HEK293 (cell line): ENCODE data around the gene AAR2.

Source experiments
- CTCF ChIA-PET: fragments of 350-600 bp; formaldehyde crosslinking; extraction: SDS; loops from one replicate; lab custom pipeline; 2021; ENCODE audit warnings: antibody characterized with exemption; lab: Yijun Ruan, JAX
- POLR2A ChIA-PET: fragments of 300-600 bp; formaldehyde crosslinking; extraction: SDS; loops from one replicate; lab custom pipeline; 2020; ENCODE audit warnings: antibody characterized with exemption, inconsistent platforms; lab: Yijun Ruan, JAX
- H3K27ac ChIP-seq: fragments of 200-500 bp; sonication (Bioruptor generic); 2 replicates; pipeline ENCODE4 v1.5.1; 2014; ENCODE audit warnings: low read depth, low read length, control low read depth, inconsistent platforms; ENCODE audit errors: extremely low read depth
- H3K36me3 ChIP-seq, 2 experiments: fragments of 200-500 bp in 1 of 2; sonication (Bioruptor generic) in 1 of 2; 1 replicate in 1 of 2; 2 replicates in 1 of 2; pipeline ENCODE4 v1.5.1; 2014 to 2017; ENCODE audit warnings: inconsistent platforms in 2 of 2, low read length in 2 of 2; ENCODE audit not compliant: control insufficient read depth in 2 of 2, insufficient read depth in 1 of 2
- H3K4me1 ChIP-seq: fragments of 200-500 bp; sonication (Bioruptor generic); 2 replicates; pipeline ENCODE4 v1.5.1; 2014; ENCODE audit warnings: mild to moderate bottlenecking, low read length, inconsistent platforms; ENCODE audit not compliant: control insufficient read depth, insufficient read depth
- H3K4me3 ChIP-seq: 2 replicates; pipeline ENCODE4 v1.5.1; 2011; ENCODE audit warnings: low read depth, mild to moderate bottlenecking, control low read depth, low read length, moderate library complexity
- H3K9me3 ChIP-seq: fragments of 200-500 bp; sonication (Bioruptor generic); 2 replicates; pipeline ENCODE4 v1.5.1; 2014; ENCODE audit warnings: low read depth, low read length, inconsistent platforms; ENCODE audit not compliant: control insufficient read depth, insufficient read depth
- PRDM1 ChIP-seq: fragments of 450-650 bp; formaldehyde crosslinking; IDR thresholded peaks from 2 replicates; pipeline ENCODE4; 2016; ENCODE audit warnings: missing biosample characterization, missing genetic modification characterization
- SP3 ChIP-seq: fragments of 450-650 bp; formaldehyde crosslinking; IDR thresholded peaks from 2 replicates; pipeline ENCODE4 v1.5.1; 2016; ENCODE audit warnings: missing biosample characterization, missing genetic modification characterization
- ZBTB1 ChIP-seq: fragments of 450-650 bp; formaldehyde crosslinking; IDR thresholded peaks from 2 replicates; pipeline ENCODE4 v1.5.1; 2016; ENCODE audit warnings: missing biosample characterization, missing genetic modification characterization
- ZBTB17 ChIP-seq: fragments of 450-650 bp; formaldehyde crosslinking; IDR thresholded peaks from 2 replicates; pipeline ENCODE4 v1.5.1; 2016; ENCODE audit warnings: missing biosample characterization, missing genetic modification characterization
- ZBTB48 ChIP-seq: fragments of 450-650 bp; formaldehyde crosslinking; IDR thresholded peaks from 2 replicates; pipeline ENCODE4 v1.5.1; 2016; ENCODE audit warnings: missing biosample characterization, missing genetic modification characterization
- ZNF140 ChIP-seq: fragments of 450-650 bp; formaldehyde crosslinking; IDR thresholded peaks from 2 replicates; pipeline ENCODE4 v1.5.1; 2016; ENCODE audit warnings: missing biosample characterization, missing genetic modification characterization
- ZNF202 ChIP-seq: fragments of 450-650 bp; formaldehyde crosslinking; IDR thresholded peaks from 2 replicates; pipeline ENCODE4 v1.5.1; 2016; ENCODE audit warnings: missing biosample characterization, missing genetic modification characterization, borderline replicate concordance
- ZNF239 ChIP-seq: fragments of 450-650 bp; formaldehyde crosslinking; IDR thresholded peaks from 2 replicates; pipeline ENCODE4 v1.5.1; 2016; ENCODE audit warnings: missing biosample characterization, missing genetic modification characterization
- ZNF624 ChIP-seq: fragments of 450-650 bp; formaldehyde crosslinking; IDR thresholded peaks from 2 replicates; pipeline ENCODE4 v1.5.1; 2017; ENCODE audit warnings: missing biosample characterization, missing genetic modification characterization
- ZNF654 ChIP-seq: fragments of 450-650 bp; formaldehyde crosslinking; IDR thresholded peaks from 2 replicates; pipeline ENCODE4 v1.5.1; 2016; ENCODE audit warnings: low read depth, missing biosample characterization, missing genetic modification characterization
- TF ChIP-seq, protein P1 (sequence below): fragments of 450-650 bp; formaldehyde crosslinking; IDR thresholded peaks from 2 replicates; pipeline ENCODE4 v1.5.1; 2016; ENCODE audit warnings: missing biosample characterization, missing genetic modification characterization
- TF ChIP-seq, protein P2 (sequence below): fragments of 450-650 bp; formaldehyde crosslinking; IDR thresholded peaks from 2 replicates; pipeline ENCODE4 v1.5.0; 2017; ENCODE audit warnings: missing biosample characterization, missing genetic modification characterization, borderline replicate concordance
- TF ChIP-seq, protein P3 (sequence below): fragments of 450-650 bp; IDR thresholded peaks from 2 replicates; pipeline ENCODE4 v1.5.1; 2018; ENCODE audit warnings: missing biosample characterization, missing genetic modification characterization
- TF ChIP-seq, protein P4 (sequence below): fragments of 450-650 bp; formaldehyde crosslinking; IDR thresholded peaks from 2 replicates; pipeline ENCODE4 v1.5.1; 2016; ENCODE audit warnings: missing biosample characterization, missing genetic modification characterization

AAR2 gene

DNA sequence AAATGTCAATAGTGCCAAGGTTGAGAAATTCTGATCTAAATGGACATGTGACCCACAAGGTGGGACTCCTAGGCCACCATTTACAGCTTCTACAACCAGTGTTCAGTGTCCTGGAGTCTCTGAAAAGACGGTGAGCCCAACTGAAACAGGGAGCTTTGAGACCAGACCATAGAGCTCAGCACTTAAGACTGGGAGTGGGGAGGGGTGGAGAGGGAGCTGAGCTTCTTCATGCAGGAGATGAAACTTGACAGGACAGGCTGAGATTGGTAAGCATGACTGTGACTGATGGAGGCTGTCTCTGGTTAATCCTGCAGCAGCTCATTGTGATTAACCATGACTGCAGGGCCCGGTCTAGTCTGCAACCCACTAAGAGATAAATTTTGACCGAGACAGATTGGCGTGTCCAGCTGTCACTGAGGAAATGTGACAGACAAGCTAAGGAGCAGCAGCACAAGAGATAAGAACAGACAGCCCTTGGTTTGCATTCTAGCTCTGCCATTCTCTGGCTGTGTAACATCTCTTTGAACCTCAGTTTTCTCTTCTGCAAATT lies 1.4 kb upstream of the AAR2 start (continued):
- TF ChIP-seq, protein P1, sequence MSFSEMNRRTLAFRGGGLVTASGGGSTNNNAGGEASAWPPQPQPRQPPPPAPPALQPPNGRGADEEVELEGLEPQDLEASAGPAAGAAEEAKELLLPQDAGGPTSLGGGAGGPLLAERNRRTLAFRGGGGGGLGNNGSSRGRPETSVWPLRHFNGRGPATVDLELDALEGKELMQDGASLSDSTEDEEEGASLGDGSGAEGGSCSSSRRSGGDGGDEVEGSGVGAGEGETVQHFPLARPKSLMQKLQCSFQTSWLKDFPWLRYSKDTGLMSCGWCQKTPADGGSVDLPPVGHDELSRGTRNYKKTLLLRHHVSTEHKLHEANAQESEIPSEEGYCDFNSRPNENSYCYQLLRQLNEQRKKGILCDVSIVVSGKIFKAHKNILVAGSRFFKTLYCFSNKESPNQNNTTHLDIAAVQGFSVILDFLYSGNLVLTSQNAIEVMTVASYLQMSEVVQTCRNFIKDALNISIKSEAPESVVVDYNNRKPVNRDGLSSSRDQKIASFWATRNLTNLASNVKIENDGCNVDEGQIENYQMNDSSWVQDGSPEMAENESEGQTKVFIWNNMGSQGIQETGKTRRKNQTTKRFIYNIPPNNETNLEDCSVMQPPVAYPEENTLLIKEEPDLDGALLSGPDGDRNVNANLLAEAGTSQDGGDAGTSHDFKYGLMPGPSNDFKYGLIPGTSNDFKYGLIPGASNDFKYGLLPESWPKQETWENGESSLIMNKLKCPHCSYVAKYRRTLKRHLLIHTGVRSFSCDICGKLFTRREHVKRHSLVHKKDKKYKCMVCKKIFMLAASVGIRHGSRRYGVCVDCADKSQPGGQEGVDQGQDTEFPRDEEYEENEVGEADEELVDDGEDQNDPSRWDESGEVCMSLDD (tag by site-specific recombination), result no peak
- TF ChIP-seq ZBTB17, result no peak
- TF ChIP-seq, protein P2, sequence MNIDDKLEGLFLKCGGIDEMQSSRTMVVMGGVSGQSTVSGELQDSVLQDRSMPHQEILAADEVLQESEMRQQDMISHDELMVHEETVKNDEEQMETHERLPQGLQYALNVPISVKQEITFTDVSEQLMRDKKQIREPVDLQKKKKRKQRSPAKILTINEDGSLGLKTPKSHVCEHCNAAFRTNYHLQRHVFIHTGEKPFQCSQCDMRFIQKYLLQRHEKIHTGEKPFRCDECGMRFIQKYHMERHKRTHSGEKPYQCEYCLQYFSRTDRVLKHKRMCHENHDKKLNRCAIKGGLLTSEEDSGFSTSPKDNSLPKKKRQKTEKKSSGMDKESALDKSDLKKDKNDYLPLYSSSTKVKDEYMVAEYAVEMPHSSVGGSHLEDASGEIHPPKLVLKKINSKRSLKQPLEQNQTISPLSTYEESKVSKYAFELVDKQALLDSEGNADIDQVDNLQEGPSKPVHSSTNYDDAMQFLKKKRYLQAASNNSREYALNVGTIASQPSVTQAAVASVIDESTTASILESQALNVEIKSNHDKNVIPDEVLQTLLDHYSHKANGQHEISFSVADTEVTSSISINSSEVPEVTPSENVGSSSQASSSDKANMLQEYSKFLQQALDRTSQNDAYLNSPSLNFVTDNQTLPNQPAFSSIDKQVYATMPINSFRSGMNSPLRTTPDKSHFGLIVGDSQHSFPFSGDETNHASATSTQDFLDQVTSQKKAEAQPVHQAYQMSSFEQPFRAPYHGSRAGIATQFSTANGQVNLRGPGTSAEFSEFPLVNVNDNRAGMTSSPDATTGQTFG, result no peak
- TF ChIP-seq ZBTB1, result no peak
- TF ChIP-seq, protein P3, sequence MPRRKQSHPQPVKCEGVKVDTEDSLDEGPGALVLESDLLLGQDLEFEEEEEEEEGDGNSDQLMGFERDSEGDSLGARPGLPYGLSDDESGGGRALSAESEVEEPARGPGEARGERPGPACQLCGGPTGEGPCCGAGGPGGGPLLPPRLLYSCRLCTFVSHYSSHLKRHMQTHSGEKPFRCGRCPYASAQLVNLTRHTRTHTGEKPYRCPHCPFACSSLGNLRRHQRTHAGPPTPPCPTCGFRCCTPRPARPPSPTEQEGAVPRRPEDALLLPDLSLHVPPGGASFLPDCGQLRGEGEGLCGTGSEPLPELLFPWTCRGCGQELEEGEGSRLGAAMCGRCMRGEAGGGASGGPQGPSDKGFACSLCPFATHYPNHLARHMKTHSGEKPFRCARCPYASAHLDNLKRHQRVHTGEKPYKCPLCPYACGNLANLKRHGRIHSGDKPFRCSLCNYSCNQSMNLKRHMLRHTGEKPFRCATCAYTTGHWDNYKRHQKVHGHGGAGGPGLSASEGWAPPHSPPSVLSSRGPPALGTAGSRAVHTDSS (tag by site-specific recombination), result no peak
- no peak for TF ChIP-seq ZBTB48 (tag by site-specific recombination)
- no peak for TF ChIP-seq ZNF202 (tag by site-specific recombination)

DNA sequence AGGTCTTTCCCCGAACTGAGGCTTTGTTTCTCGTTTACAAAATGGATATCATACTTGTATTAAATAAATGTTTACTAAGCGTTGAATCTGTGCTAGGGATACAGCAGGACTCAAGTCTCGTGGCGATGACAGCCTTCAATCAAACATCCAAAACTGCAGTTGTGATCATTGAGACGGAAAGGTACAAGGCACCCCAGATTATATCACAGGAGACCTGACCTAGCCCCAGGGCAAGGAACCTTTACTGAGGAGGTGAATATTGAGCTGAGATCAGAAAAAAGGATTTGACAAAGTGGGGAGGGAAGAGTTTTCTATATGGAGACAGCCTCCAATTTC lies 476 bp downstream of the AAR2 start:
- TF ChIP-seq PRDM1 (tag by site-specific recombination) (no peak), ZNF654 (tag by site-specific recombination) (no peak), SP3 (tag by site-specific recombination) (no peak), ZNF239 (tag by site-specific recombination) (no peak), ZNF140 (tag by site-specific recombination) (no peak), ZBTB48 (tag by site-specific recombination) (no peak)
- TF ChIP-seq, protein P4, sequence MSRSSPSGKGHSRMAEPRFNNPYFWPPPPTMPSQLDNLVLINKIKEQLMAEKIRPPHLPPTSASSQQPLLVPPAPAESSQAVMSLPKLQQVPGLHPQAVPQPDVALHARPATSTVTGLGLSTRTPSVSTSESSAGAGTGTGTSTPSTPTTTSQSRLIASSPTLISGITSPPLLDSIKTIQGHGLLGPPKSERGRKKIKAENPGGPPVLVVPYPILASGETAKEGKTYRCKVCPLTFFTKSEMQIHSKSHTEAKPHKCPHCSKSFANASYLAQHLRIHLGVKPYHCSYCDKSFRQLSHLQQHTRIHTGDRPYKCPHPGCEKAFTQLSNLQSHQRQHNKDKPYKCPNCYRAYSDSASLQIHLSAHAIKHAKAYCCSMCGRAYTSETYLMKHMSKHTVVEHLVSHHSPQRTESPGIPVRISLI (tag by site-specific recombination), result no peak
- no peaks in the 10 kb centered on the region for H3K9me3 ChIP-seq
- peak overlapping the region; percentile 57 for H3K4me3 ChIP-seq
- peak overlapping the region; percentile 49; the same call in 1 of the 2 replicates for H3K27ac ChIP-seq
- CTCF ChIA-PET, result interaction anchor here (0.6 to 2.6 kb wide), 5 partner anchors 34 to 283 kb away, joined by 3 to 9 read pairs (median 6); partner anchors contain the start of gene SCAND1
- peaks cover 9 to 38% of the 10 kb centered on the region in 2 experiments for H3K36me3 ChIP-seq
- POLR2A ChIA-PET, result interaction anchor here (0.6 to 1.0 kb wide), 3 partner anchors 14 to 283 kb away, joined by 3 to 6 read pairs (median 3); partner anchors contain the start of gene SCAND1
- H3K4me1 ChIP-seq, result no peaks in the 10 kb centered on the region

DNA sequence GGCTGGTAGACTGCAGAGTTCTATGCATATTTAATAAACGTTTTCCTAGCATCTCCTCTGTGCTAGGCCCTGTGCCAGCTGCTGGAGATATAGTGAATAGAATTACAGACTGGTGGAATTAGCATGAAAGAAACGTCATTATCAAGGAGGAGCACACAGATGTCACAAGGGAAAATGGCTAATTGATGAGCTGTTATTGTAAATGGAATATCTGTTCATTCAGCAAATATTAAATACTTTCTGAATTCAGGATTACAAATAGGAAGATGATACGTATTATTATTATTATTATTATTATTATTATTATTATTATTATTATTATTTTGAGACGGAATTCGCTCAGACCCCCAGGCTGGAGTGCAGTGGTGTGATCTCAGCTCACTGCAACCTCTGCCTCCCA lies 1.2 kb downstream of the AAR2 start:
- Histone ChIP-seq H3K27ac (no peak overlapping the region), H3K9me3 (no peaks in the 10 kb centered on the region), H3K4me1 (no peaks in the 10 kb centered on the region), H3K36me3 (peaks cover 16 to 46% of the 10 kb centered on the region in 2 experiments), H3K4me3 (peak overlapping the region; percentile 57)
- POLR2A ChIA-PET, result no interaction called here
- CTCF ChIA-PET, result interaction anchor here (1.7 to 2.6 kb wide), 3 partner anchors 35 to 202 kb away, joined by 6 to 9 read pairs (median 9); no protein-coding TSS in a partner anchor
- TF ChIP-seq ZNF624 (no peak), ZBTB17 (0 out of 2 replicates have a peak, but pooled peaks have one; percentile 0)
